ENCODE data around the gene AKAP1. TPM values are rescaled to one million over a fixed set of nuclear protein-coding genes. Genes with fewer than 3 reads are reported as not detected.

The AKAP1 gene
- total RNA-seq, 1 experiment from 2014 or later, result 73.1 TPM

GRCh38 chr17:57104461-57105175 is 19.6 kb downstream of the AKAP1 start:
- DNase-seq, result peak; percentile 75
- no TSS peak for BruUV-seq (replicated peaks)
- H3K9me3 ChIP-seq (ENCODE audit: low read length), result no peaks in the 10 kb centered on the region
- peak overlapping the region; percentile 32 for H3K4me2 ChIP-seq (ENCODE audit: low read length)
- no peaks in the 10 kb centered on the region for H3K9me2 ChIP-seq (replicated peaks; ENCODE audit: low read length)
- peaks cover 10% of the 10 kb centered on the region for H3K36me3 ChIP-seq (ENCODE audit: low read depth, low read length)
- no peaks in the 10 kb centered on the region for H3K27me3 ChIP-seq (ENCODE audit: low read length)
- ATAC-seq, result peak; percentile 36
- no peak overlapping the region for H3K4me3 ChIP-seq (ENCODE audit: low read length)
- H3K9ac ChIP-seq (ENCODE audit: low read length), result no peak overlapping the region
- ChIA-PET CTCF (interaction anchor here (0.7 kb wide), 1 partner anchor 190 kb away, joined by 3 read pairs; no protein-coding TSS in a partner anchor), POLR2A (ENCODE audit: unreplicated experiment) (no interaction called here)
- peaks cover 6% of the 10 kb centered on the region for H3F3A ChIP-seq (ENCODE audit: low read length, unreplicated experiment)
- H4K20me1 ChIP-seq (ENCODE audit: low read length), result no peaks in the 10 kb centered on the region
- peaks cover 93% of the 10 kb centered on the region for H3K79me2 ChIP-seq (ENCODE audit: low read length)
- intact Hi-C loops (cut with micrococcal nuclease), result loop anchor here (5.0 kb wide), 1 partner anchor 97 kb away; no protein-coding TSS in a partner anchor
- H3K4me1 ChIP-seq (ENCODE audit: insufficient read depth, low read length), result peaks cover 39% of the 10 kb centered on the region
- TF ChIP-seq EZH2 (IDR thresholded peaks at IDR 0.05; ENCODE audit: low read length, unreplicated experiment), result no peak
- no peak for TF ChIP-seq CTCF (conservative IDR thresholded peaks at IDR 0.05; ENCODE audit: low read depth, low read length)
- no peak for TF ChIP-seq EZH2phosphoT487 (IDR thresholded peaks at IDR 0.05; ENCODE audit: borderline replicate concordance, low read length)
- peak overlapping the region; percentile 23 for H3K27ac ChIP-seq (ENCODE audit: low read length)
- no peak overlapping the region for H2AFZ ChIP-seq (ENCODE audit: low read length)

GRCh38 chr17:57105591-57105990 is 20.5 kb downstream of the AKAP1 start:
- Histone ChIP-seq H3K9ac (ENCODE audit: low read length) (no peak overlapping the region), H3K4me2 (ENCODE audit: low read length) (no peak overlapping the region), H3K9me2 (replicated peaks; ENCODE audit: low read length) (no peaks in the 10 kb centered on the region), H2AFZ (ENCODE audit: low read length) (no peak overlapping the region), H4K20me1 (ENCODE audit: low read length) (no peaks in the 10 kb centered on the region), H3K27ac (ENCODE audit: low read length) (no peak overlapping the region), H3K27me3 (ENCODE audit: low read length) (no peaks in the 10 kb centered on the region), H3K36me3 (ENCODE audit: low read depth, low read length) (peaks cover 18% of the 10 kb centered on the region), H3K4me1 (ENCODE audit: insufficient read depth, low read length) (peaks cover 39% of the 10 kb centered on the region), H3F3A (ENCODE audit: low read length, unreplicated experiment) (peaks cover 6% of the 10 kb centered on the region), H3K4me3 (ENCODE audit: low read length) (no peak overlapping the region), H3K79me2 (ENCODE audit: low read length) (peaks cover 87% of the 10 kb centered on the region), H3K9me3 (ENCODE audit: low read length) (no peaks in the 10 kb centered on the region)
- ATAC-seq (no peak), DNase-seq (no peak)
- POLR2A ChIA-PET (ENCODE audit: unreplicated experiment), result no interaction called here
- TF ChIP-seq EZH2 (IDR thresholded peaks at IDR 0.05; ENCODE audit: low read length, unreplicated experiment), result no peak
- no peak for TF ChIP-seq CTCF (conservative IDR thresholded peaks at IDR 0.05; ENCODE audit: low read depth, low read length)
- no peak for TF ChIP-seq EZH2phosphoT487 (IDR thresholded peaks at IDR 0.05; ENCODE audit: borderline replicate concordance, low read length)
- CTCF ChIA-PET, result no interaction called here
- intact Hi-C loops (cut with micrococcal nuclease), result loop anchor here (5.0 kb wide), 1 partner anchor 98 kb away; no protein-coding TSS in a partner anchor
- no TSS peak for BruUV-seq (replicated peaks)
